Caco-2 (cell line): ENCODE data around the gene SMAD5. TPM values are rescaled to one million over a fixed set of nuclear protein-coding genes. Genes with fewer than 3 reads are reported as not detected.

Source experiments
- BruUV-seq: library from RNA; stranded (reverse); fragments of 400-500 nt; replicated peaks from 2 replicates; lab custom pipeline; 2021; lab: Mats Ljungman, UMichigan
- CTCF ChIA-PET: fragments of 300-600 bp; sonication (Branson Sonifier 250); formaldehyde crosslinking; loops from one replicate; lab custom pipeline; 2022; ENCODE audit warnings: antibody characterized with exemption; lab: Charles Lee
- POLR2A ChIA-PET: fragments of 300-600 bp; sonication (Branson Sonifier 250); formaldehyde crosslinking; loops from one replicate; lab custom pipeline; 2022; ENCODE audit warnings: antibody characterized with exemption; lab: Charles Lee
- DNase-seq, 2 experiments: peaks; one replicate each; pipeline versions ENCODE4 v3.0.0 to v3.0.0-alpha.2; 2020 to 2022
- H3K27me3 ChIP-seq: replicated peaks from 2 replicates; pipeline ENCODE4 v1.6.0; 2011; ENCODE audit warnings: low read length; ENCODE audit not compliant: control insufficient read depth, insufficient read depth
- H3K36me3 ChIP-seq: 2 replicates; pipeline ENCODE4 v1.5.1; 2011; ENCODE audit warnings: low read length; ENCODE audit not compliant: control insufficient read depth, insufficient read depth
- H3K4me1 ChIP-seq: fragments of 250-450 bp; sonication (Bioruptor Pico); 2 replicates; pipeline ENCODE4 v1.5.1; 2020; ENCODE audit warnings: mild to moderate bottlenecking
- H3K4me3 ChIP-seq: 2 replicates; pipeline ENCODE4 v1.5.1; 2011; ENCODE audit warnings: low read depth, mild to moderate bottlenecking, control low read depth, low read length
- H3K9me3 ChIP-seq: fragments of 250-450 bp; sonication (Bioruptor Pico); 2 replicates; pipeline ENCODE4 v1.5.1; 2020; ENCODE audit warnings: mild to moderate bottlenecking, moderate library complexity
- H3K27ac Mint-ChIP-seq: one replicate; pipeline ENCODE4 v1.8.0; 2022; ENCODE audit warnings: mixed read lengths; ENCODE audit not compliant: unreplicated experiment
- H3K27me3 Mint-ChIP-seq: one replicate; pipeline ENCODE4 v1.8.0; 2022; ENCODE audit warnings: mixed read lengths; ENCODE audit not compliant: insufficient read depth, unreplicated experiment
- H3K36me3 Mint-ChIP-seq: one replicate; pipeline ENCODE4 v1.8.0; 2022; ENCODE audit warnings: mild to moderate bottlenecking, mixed read lengths; ENCODE audit not compliant: insufficient read depth, unreplicated experiment
- H3K4me1 Mint-ChIP-seq: one replicate; pipeline ENCODE4 v1.8.0; 2022; ENCODE audit warnings: low read depth, mixed read lengths; ENCODE audit not compliant: unreplicated experiment
- H3K4me3 Mint-ChIP-seq: one replicate; pipeline ENCODE4 v1.8.0; 2022; ENCODE audit warnings: mild to moderate bottlenecking, moderate library complexity, mixed read lengths; ENCODE audit not compliant: unreplicated experiment
- H3K9me3 Mint-ChIP-seq: one replicate; pipeline ENCODE4 v1.8.0; 2022; ENCODE audit warnings: mixed read lengths; ENCODE audit not compliant: unreplicated experiment
- intact Hi-C: fragments of 100-400 bp; cut with micrococcal nuclease; formaldehyde crosslinking; loops from one replicate; pipeline ENCODE4 v1.10.0; 2022; ENCODE audit not compliant: unreplicated experiment
- total RNA-seq: library from RNA; stranded (reverse); gene quantifications from 2 replicates; pipeline ENCODE4 v1.2.3, GENCODE V29; 2022
- TF ChIP-seq, protein P1 (sequence below), 2 experiments: fragments of 200-600 bp in 1 of 2; IDR thresholded peaks; 1 replicate in 1 of 2; 2 replicates in 1 of 2; pipeline versions ENCODE4 v1.5.1 to v1.8.0; 2011 to 2022; ENCODE audit warnings: antibody characterized with exemption in 1 of 2, control low read depth in 1 of 2, inconsistent platforms in 1 of 2, low read depth in 1 of 2, low read length in 1 of 2, mild to moderate bottlenecking in 1 of 2, moderate library complexity in 1 of 2; ENCODE audit not compliant: insufficient read depth in 1 of 2, severe bottlenecking in 1 of 2, unreplicated experiment in 1 of 2

The SMAD5 gene
- total RNA-seq, 1 experiment from 2014 or later = 142 TPM

- Mint-ChIP-seq H3K4me3 (no peak overlapping the region), H3K27me3 (no peaks in the 10 kb centered on the region), H3K27ac (no peak overlapping the region), H3K9me3 (no peaks in the 10 kb centered on the region), H3K36me3 (peaks cover 48% of the 10 kb centered on the region), H3K4me1 (no peaks in the 10 kb centered on the region)
- no peak for DNase-seq
- intact Hi-C loops = no loop called here
- TF ChIP-seq, protein P1, sequence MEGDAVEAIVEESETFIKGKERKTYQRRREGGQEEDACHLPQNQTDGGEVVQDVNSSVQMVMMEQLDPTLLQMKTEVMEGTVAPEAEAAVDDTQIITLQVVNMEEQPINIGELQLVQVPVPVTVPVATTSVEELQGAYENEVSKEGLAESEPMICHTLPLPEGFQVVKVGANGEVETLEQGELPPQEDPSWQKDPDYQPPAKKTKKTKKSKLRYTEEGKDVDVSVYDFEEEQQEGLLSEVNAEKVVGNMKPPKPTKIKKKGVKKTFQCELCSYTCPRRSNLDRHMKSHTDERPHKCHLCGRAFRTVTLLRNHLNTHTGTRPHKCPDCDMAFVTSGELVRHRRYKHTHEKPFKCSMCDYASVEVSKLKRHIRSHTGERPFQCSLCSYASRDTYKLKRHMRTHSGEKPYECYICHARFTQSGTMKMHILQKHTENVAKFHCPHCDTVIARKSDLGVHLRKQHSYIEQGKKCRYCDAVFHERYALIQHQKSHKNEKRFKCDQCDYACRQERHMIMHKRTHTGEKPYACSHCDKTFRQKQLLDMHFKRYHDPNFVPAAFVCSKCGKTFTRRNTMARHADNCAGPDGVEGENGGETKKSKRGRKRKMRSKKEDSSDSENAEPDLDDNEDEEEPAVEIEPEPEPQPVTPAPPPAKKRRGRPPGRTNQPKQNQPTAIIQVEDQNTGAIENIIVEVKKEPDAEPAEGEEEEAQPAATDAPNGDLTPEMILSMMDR (IDR thresholded peaks at IDR 0.05; ENCODE audit: insufficient read depth in 1 of 2, low read depth in 1 of 2, low read length in 1 of 2, severe bottlenecking in 1 of 2, unreplicated experiment in 1 of 2) = no peak
- no peaks in the 10 kb centered on the region for H3K27me3 ChIP-seq
- BruUV-seq = no TSS peak
- no peak overlapping the region for H3K4me3 ChIP-seq
- CTCF ChIA-PET = no interaction called here
- no peaks in the 10 kb centered on the region for H3K4me1 ChIP-seq
- no peaks in the 10 kb centered on the region for H3K36me3 ChIP-seq
- POLR2A ChIA-PET = no interaction called here
- H3K9me3 ChIP-seq = no peaks in the 10 kb centered on the region
Measured at GRCh38 chr5:136198453-136198852, 65.8 kb downstream of the SMAD5 start.

DNA sequence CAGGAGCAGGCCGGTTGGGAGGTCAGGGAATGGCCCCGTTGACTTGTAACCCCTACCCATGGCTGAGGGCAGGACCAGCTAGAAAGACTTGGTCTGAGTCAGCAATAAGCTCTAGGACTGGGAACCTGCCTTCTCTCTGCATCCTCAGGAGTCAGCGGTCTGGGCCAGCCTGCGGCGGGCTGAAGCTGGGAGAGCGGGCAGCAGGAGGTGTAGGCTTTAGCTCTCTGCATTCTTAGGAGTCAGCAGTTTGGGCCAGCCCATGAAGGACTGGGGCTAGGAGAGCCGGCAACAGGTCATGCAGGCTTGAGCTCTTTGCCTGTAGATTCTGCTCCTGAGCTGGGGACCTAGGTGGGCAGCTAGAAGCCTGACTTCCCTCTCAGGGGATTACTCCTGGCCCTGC, 66.8 kb downstream of the SMAD5 start:
- H3K36me3 ChIP-seq = no peaks in the 10 kb centered on the region
- ChIA-PET POLR2A (no interaction called here), CTCF (no interaction called here)
- TF ChIP-seq, protein P1 (IDR thresholded peaks at IDR 0.05; ENCODE audit: insufficient read depth in 1 of 2, low read depth in 1 of 2, low read length in 1 of 2, severe bottlenecking in 1 of 2, unreplicated experiment in 1 of 2) = no peak
- no peaks in the 10 kb centered on the region for H3K27me3 ChIP-seq
- Mint-ChIP-seq H3K4me3 (no peak overlapping the region), H3K9me3 (no peaks in the 10 kb centered on the region), H3K27me3 (no peaks in the 10 kb centered on the region), H3K27ac (no peak overlapping the region), H3K4me1 (no peaks in the 10 kb centered on the region), H3K36me3 (peaks cover 47% of the 10 kb centered on the region)
- intact Hi-C loops = no loop called here
- BruUV-seq = no TSS peak
- H3K9me3 ChIP-seq = no peaks in the 10 kb centered on the region
- DNase-seq = no peak
- H3K4me1 ChIP-seq = no peaks in the 10 kb centered on the region
- H3K4me3 ChIP-seq = no peak overlapping the region

DNA sequence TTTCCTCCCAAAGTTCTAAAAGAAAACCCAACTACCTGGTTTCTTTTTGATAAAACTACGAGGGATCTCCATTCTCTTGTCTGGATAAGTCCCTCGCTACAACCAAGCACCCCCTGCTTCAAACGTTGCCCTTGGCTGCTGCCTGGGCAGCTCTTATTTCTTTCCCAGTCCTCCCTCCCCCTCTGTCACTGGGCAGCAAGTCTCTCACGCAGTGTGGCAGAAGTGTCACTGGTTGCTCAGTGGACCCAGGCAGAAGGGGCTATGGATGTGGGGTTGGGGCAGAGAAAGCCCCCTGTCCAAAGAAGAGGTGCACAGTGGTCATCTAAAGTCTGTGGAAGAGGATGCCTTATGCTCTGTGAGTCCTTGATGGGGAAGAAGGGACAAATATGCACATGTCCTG, 67.5 kb downstream of the SMAD5 start:
- H3K4me1 ChIP-seq = no peaks in the 10 kb centered on the region
- H3K4me3 Mint-ChIP-seq = no peak overlapping the region
- no peaks in the 10 kb centered on the region for H3K9me3 Mint-ChIP-seq
- ChIA-PET POLR2A (no interaction called here), CTCF (no interaction called here)
- no peak overlapping the region for H3K27ac Mint-ChIP-seq
- no peaks in the 10 kb centered on the region for H3K4me1 Mint-ChIP-seq
- H3K27me3 Mint-ChIP-seq = no peaks in the 10 kb centered on the region
- no peaks in the 10 kb centered on the region for H3K27me3 ChIP-seq
- H3K36me3 Mint-ChIP-seq = peaks cover 44% of the 10 kb centered on the region
- 0 out of 2 replicates have a peak, but pooled peaks cover 1% of the 10 kb centered on the region for H3K36me3 ChIP-seq
- intact Hi-C loops = no loop called here
- TF ChIP-seq, protein P1 (IDR thresholded peaks at IDR 0.05; ENCODE audit: insufficient read depth in 1 of 2, low read depth in 1 of 2, low read length in 1 of 2, severe bottlenecking in 1 of 2, unreplicated experiment in 1 of 2) = no peak
- BruUV-seq = no TSS peak
- H3K9me3 ChIP-seq = no peaks in the 10 kb centered on the region
- no peak overlapping the region for H3K4me3 ChIP-seq
- no peak for DNase-seq
